ENCODE data around the gene ENO4. TPM values are rescaled to one million over a fixed set of nuclear protein-coding genes. Genes with fewer than 3 reads are reported as not detected.
A peak's percentile ranks its signal among the peaks of the same experiment; 100 is the strongest.

ENO4 gene
- polyA plus RNA-seq, 3 donors from 2014 or later: not detected

DNA sequence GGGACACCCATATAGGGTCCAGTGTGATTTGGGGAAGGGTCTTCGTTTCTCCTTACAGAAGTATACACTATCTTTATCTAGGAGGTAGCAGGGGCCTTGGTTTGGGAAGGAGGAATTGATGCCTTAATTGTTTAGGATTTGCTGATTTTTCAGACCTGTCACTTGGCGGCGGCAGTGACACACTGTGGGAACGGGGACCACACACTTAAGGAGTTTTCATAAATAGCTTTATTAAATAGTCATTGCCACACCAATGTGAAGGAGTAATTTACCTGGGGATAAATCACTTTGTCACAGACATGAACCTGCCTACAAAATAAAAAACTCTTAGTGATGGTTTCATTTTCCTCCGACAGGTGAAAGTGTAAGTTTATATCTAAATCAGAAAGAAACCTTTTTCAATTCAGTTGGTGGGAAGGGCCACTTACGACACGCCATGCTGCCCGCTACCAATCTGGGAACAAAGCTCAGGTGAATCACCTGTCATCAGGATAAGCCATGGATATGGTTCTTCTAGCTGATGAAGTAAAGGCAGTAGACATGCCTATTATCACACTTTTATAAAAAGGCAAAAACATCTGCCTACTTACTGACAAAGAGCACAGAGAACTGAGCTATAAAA, 12.3 kb upstream of the ENO4 start:
- Mint-ChIP-seq H3K9me3 (no peaks in the 10 kb centered on the region), H3K4me1 (no peaks in the 10 kb centered on the region), H3K27me3 (ENCODE audit: low read depth in 3 of 3) (peaks cover 0 to 5% (median 0%) of the 10 kb centered on the region in 3 donors), H3K36me3 (no peaks in the 10 kb centered on the region), H3K27ac (no peak overlapping the region), H3K4me3 (no peak overlapping the region)
- DNase-seq: no peak

DNA sequence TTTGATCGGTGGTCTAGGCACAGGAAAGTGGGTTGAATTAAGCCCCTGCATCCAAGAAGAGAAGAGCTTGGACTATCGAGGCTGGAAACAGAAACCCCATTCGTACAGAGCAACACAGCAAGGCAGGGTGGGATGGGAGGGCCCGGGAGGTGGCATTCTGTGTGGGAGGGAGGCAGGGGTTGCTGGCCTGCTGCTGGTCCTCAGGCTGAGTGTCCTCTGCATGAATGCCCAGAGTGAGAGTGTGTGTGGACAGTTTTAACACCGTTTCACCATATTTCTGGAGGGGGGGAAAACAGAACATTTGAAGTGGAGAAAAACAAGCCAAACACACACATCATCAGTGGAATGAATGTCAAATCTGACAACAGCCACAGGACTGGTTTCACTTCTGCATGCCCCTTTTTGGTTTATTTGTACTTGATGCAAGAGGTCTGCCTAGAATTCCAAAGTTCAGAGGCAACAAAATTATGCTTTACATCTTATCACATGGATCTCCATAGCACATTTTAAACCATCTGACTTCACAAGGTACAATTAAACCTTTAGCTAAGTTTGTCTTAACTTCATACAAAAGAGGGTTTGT, 11.1 kb upstream of the ENO4 start:
- H3K4me1 Mint-ChIP-seq: no peaks in the 10 kb centered on the region
- no peak overlapping the region for H3K4me3 Mint-ChIP-seq

DNA sequence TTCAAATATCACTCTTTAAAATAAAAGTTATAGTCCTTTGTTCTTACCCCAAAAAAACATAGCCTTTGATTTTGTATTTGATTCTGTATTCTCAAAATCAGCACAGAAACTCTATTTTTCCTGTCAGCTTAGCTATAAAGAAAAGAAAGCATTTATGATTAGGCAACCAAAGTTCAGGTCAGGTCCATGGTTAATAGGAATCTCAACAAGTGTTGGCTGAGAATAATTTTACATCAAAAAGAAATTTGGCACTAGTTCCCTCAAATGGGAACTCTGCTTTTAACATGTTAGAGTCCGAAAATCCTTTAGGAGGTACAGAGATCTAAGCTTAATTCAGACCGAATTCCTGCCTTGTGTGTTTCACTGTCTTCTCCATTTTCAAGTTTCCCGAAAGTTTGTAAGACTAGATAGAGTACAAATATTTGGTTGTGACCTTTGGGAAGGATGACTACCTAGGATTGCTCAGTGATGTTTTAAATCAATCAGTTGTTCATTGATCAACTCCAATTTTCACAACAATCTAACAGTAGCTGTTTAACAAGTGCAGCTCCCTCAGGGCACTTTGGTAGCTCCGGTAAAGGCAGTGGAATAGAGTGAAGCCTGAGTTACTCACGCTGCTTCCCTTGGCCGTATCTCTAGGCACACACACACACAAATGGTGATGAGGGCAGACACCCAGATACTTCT, 8.8 kb upstream of the ENO4 start:
- H3K4me1 Mint-ChIP-seq: no peaks in the 10 kb centered on the region
- no peak overlapping the region for H3K27ac Mint-ChIP-seq
- H3K36me3 Mint-ChIP-seq: no peaks in the 10 kb centered on the region
- peaks cover 0 to 5% (median 0%) of the 10 kb centered on the region in 3 donors for H3K27me3 Mint-ChIP-seq (ENCODE audit: low read depth in 3 of 3)
- no peak for DNase-seq
- H3K9me3 Mint-ChIP-seq: peaks cover 0 to 4% (median 0%) of the 10 kb centered on the region in 6 donors
- H3K4me3 Mint-ChIP-seq: no peak overlapping the region

More for the DNA sequence above, 11.1 kb upstream of the ENO4 start:
- Mint-ChIP-seq H3K9me3 (no peaks in the 10 kb centered on the region), H3K36me3 (no peaks in the 10 kb centered on the region), H3K27me3 (ENCODE audit: low read depth in 3 of 3) (peaks cover 0 to 5% (median 0%) of the 10 kb centered on the region in 3 donors), H3K27ac (no peak overlapping the region)
- no peak for DNase-seq

DNA sequence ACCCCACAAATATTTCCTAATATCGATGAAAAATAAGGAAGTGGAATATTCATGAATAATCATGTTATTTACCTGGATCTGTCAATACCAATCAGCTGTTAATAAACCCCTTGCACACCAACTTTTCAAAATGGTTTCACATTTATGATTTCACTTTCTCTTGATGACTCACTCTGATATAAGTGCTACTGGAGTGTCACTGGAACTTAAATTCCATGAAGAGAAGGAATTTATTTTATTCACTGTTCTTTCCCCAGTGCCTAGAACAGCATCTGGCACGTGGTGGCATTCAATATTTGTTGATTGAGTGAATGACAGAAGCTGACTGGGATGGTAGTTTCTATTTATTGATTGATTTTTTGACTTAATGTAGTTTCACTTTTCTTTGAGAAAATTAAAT, 3.5 kb upstream of the ENO4 start:
- Mint-ChIP-seq H3K27me3 (ENCODE audit: low read depth in 3 of 3) (peaks cover 6 to 30% (median 18%) of the 10 kb centered on the region in 3 donors), H3K4me1 (no peaks in the 10 kb centered on the region)

DNA sequence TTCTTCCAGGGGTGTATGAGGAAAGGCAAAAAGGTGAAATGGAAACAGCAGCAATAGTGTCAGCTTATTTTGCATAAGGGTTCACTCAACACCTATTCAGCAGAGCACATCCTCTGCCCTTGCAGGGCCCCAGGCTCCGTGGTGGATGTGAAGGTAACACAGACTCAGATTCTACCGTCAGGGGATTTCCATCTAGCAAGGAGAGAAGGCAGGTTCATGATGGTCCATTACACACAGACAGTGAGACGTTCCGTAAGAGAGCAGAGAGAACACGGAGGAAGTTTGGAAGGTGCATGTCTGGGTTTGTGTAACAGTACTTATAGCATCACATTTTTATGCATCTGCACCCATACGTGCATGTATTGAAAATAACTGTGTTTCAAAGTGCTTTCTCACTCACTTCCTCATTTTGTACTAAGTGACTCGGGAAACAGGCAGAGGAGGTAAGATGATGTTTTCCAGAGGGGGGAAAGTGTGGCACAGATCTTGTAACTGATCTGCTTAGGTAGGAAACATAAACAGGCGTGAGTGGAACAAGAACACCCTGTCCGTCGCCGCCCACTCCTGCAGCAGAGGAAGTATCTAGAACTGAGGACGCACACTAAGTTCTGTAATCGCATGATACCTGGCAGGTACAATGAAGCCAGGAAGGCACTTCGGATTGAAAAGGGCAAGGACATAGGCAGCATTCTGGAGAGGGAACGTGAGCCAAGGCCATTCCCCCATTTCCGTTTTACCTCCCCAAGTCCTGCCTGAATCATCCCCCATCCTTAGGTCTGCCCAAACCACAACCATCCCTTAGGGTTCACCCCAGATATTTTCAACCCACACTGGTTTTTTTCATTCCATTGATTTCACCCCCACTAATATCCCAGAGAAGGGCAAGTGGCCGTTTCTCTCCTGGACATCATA, 1.0 kb upstream of the ENO4 start:
- peak overlapping the region in 1 of 5 donors; percentile 16 for H3K4me3 Mint-ChIP-seq
- H3K36me3 Mint-ChIP-seq: peaks cover 0 to 6% (median 0%) of the 10 kb centered on the region in 3 donors
- H3K9me3 Mint-ChIP-seq: peaks cover 0 to 17% (median 3%) of the 10 kb centered on the region in 6 donors
- no peak overlapping the region for H3K27ac Mint-ChIP-seq
- no peaks in the 10 kb centered on the region for H3K4me1 Mint-ChIP-seq
- peaks cover 11 to 31% (median 24%) of the 10 kb centered on the region in 3 donors for H3K27me3 Mint-ChIP-seq (ENCODE audit: low read depth in 3 of 3)
- no peak for DNase-seq

More for the DNA sequence above, 3.5 kb upstream of the ENO4 start:
- Mint-ChIP-seq H3K36me3 (peaks cover 0 to 6% (median 0%) of the 10 kb centered on the region in 3 donors), H3K9me3 (peaks cover 0 to 17% (median 2%) of the 10 kb centered on the region in 6 donors), H3K27ac (no peak overlapping the region), H3K4me3 (no peak overlapping the region)
- DNase-seq: no peak

DNA sequence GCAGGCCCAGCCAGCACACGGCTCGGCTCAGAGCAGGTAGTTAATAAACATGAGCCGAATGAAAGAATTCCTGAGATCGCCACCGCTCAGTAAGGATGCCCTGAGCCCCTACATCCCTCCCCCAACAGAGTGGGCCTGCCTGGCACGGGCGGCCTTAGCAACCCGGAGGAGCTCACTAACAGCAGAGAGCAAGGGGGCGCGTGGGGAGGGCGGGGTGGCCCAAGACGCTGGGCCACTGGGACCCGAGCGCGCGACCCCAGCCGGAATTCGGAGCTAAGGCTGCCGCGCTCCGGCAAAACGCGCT, 403 bp upstream of the ENO4 start:
- peaks cover 11 to 31% (median 24%) of the 10 kb centered on the region in 3 donors for H3K27me3 Mint-ChIP-seq (ENCODE audit: low read depth in 3 of 3)
- H3K27ac Mint-ChIP-seq: no peak overlapping the region
- H3K4me3 Mint-ChIP-seq: no peak overlapping the region
- DNase-seq: no peak
- peaks cover 0 to 17% (median 4%) of the 10 kb centered on the region in 6 donors for H3K9me3 Mint-ChIP-seq
- no peaks in the 10 kb centered on the region for H3K4me1 Mint-ChIP-seq
- H3K36me3 Mint-ChIP-seq: peaks cover 0 to 6% (median 0%) of the 10 kb centered on the region in 3 donors

DNA sequence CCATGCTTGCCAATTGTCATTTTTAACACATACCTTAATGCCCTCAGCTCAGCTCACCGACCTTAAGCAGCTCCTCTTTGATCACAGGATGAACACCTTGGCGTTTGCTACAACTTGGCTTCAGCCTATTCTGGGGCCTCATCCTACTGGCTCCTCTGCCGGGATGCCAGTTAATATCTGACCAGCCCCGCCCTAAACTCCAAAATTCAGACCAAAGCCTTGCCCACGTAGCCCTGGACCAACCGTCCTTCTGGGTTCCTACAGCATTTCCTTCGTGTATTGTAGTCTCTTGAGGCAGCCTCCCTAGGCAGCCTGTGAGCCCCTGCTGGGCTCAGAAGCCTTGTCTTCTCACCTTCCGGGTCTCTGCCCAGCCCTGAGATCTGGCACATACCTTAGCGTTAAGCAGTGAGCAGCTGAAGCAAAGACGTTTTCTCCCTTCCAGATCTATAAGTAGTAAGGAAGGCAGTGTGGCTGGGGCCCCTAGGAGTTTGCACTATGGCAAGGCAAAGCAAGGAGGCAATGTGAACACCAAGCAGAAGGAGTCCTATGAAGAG, 836 bp downstream of the ENO4 start:
- H3K9me3 Mint-ChIP-seq: peaks cover 0 to 17% (median 2%) of the 10 kb centered on the region in 6 donors
- no peaks in the 10 kb centered on the region for H3K4me1 Mint-ChIP-seq
- peaks cover 11 to 34% (median 24%) of the 10 kb centered on the region in 3 donors for H3K27me3 Mint-ChIP-seq (ENCODE audit: low read depth in 3 of 3)
- H3K36me3 Mint-ChIP-seq: peaks cover 0 to 6% (median 0%) of the 10 kb centered on the region in 3 donors
- no peak for DNase-seq
- H3K4me3 Mint-ChIP-seq: no peak overlapping the region
- no peak overlapping the region for H3K27ac Mint-ChIP-seq

DNA sequence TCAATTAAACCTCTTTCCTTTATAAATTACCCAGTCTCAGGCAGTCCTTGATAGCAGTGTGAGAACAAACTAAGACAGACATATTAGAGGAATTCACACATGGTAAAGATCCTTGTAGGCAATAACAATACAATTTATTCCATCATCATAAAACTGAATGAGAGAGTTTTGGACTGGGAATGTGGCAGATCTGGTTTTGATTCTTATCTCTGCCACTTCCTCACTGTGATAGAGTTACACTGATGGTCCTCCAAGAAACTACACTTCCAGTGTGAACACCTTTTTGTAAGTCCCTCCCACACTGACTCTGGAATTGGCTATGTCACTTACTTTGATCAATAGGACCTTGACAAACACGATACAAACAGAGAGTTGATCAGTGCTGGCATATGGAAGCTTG, 2.9 kb downstream of the ENO4 start:
- no peak overlapping the region for H3K27ac Mint-ChIP-seq
- H3K27me3 Mint-ChIP-seq (ENCODE audit: low read depth in 3 of 3): peaks cover 12 to 28% (median 20%) of the 10 kb centered on the region in 3 donors
- peaks cover 0 to 13% (median 2%) of the 10 kb centered on the region in 6 donors for H3K9me3 Mint-ChIP-seq
- H3K4me1 Mint-ChIP-seq: no peaks in the 10 kb centered on the region
- no peak overlapping the region for H3K4me3 Mint-ChIP-seq
- DNase-seq: no peak
- H3K36me3 Mint-ChIP-seq: peaks cover 0 to 2% (median 0%) of the 10 kb centered on the region in 3 donors

DNA sequence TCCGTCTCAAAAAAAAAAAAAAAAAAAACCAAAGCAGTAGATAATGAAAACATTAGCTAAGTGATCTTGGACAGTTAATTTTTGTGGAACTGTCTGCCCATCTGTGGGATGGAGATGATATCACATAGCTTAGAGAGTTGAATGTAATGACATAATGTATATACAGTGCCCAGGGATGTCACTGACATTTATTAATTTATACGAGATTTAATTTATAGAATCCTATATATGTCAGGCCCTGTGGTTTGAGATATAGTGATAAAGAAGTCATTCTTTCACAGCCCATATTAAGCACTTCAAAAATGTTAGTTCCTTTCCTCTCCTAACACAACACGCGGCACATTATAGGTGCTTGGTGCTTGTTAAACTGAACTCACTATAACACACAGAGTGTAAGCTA, 4.0 kb downstream of the ENO4 start:
- H3K36me3 Mint-ChIP-seq: no peaks in the 10 kb centered on the region
- no peak for DNase-seq
- H3K27ac Mint-ChIP-seq: no peak overlapping the region
- peaks cover 0 to 10% (median 5%) of the 10 kb centered on the region in 6 donors for H3K9me3 Mint-ChIP-seq
- H3K4me3 Mint-ChIP-seq: no peak overlapping the region
- H3K4me1 Mint-ChIP-seq: no peaks in the 10 kb centered on the region
- peaks cover 9 to 18% (median 13%) of the 10 kb centered on the region in 3 donors for H3K27me3 Mint-ChIP-seq (ENCODE audit: low read depth in 3 of 3)

DNA sequence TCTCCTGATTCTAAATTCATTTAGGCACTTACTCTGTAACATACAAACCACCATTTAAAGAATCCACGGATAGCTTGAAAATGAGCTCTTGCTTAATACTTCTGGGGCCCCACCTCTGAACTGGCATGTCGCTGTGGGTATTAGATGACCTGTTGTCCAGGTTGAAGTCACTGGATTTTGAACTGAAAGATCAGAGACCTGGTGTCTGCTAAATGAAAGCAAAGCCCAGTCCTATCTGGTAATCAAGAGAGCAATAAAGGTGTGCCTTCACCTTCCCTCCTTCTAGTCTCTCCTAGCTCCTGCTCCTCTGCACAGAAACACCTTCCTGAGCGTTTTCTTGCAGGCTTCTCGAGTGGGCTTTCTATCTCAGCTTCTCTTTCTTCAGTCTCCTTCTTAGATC, 4.4 kb downstream of the ENO4 start:
- Mint-ChIP-seq H3K36me3 (no peaks in the 10 kb centered on the region), H3K9me3 (peaks cover 0 to 11% (median 5%) of the 10 kb centered on the region in 6 donors), H3K27ac (no peak overlapping the region), H3K4me3 (no peak overlapping the region), H3K4me1 (no peaks in the 10 kb centered on the region), H3K27me3 (ENCODE audit: low read depth in 3 of 3) (peaks cover 8 to 14% (median 13%) of the 10 kb centered on the region in 3 donors)
- no peak for DNase-seq

DNA sequence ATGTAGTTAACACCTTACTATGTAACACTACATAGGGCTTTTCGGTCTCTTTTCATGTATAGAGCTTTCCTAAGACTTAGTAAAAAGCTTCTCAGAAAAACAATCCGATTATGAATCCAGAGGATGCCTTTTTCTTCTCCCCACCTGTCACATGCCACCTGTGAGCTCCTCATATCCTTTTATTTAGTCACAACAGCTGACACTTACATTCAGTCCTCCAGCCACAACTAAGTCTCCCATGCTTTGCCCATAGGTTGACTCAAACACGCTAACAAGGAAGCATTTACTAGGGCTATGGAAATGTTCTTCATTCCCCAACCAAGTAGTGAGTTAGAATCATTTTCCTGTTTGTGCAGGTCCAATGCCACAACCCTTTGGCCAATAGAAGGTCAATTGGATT, 7.9 kb downstream of the ENO4 start:
- Mint-ChIP-seq H3K4me1 (no peaks in the 10 kb centered on the region), H3K27me3 (ENCODE audit: low read depth in 3 of 3) (peaks cover 0 to 3% (median 3%) of the 10 kb centered on the region in 3 donors), H3K4me3 (no peak overlapping the region), H3K9me3 (peaks cover 0 to 9% (median 2%) of the 10 kb centered on the region in 6 donors), H3K36me3 (no peaks in the 10 kb centered on the region), H3K27ac (no peak overlapping the region)
- no peak for DNase-seq

DNA sequence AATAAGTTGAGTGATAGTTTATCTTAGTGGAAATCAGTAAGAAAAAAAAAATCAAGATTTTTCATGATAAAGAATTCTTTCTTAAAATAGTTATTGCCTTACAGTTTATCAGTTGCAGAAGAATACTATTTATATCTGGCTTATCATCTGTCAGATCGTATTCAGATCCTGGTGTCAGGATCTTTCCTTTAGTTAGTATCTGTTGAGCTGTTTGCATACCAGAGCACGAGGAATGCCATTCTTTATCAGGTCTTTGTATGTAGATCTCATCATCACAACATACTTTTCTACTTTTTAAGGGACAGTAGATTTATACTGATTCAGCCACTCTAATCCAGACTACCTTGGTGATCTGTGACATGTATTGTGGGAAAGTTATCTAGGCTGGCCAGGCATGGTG, 12.5 kb downstream of the ENO4 start:
- Mint-ChIP-seq H3K36me3 (no peaks in the 10 kb centered on the region), H3K4me1 (no peaks in the 10 kb centered on the region), H3K27ac (no peak overlapping the region), H3K4me3 (no peak overlapping the region), H3K9me3 (peaks cover 0 to 7% (median 2%) of the 10 kb centered on the region in 6 donors), H3K27me3 (ENCODE audit: low read depth in 3 of 3) (no peaks in the 10 kb centered on the region)
- no peak for DNase-seq

DNA sequence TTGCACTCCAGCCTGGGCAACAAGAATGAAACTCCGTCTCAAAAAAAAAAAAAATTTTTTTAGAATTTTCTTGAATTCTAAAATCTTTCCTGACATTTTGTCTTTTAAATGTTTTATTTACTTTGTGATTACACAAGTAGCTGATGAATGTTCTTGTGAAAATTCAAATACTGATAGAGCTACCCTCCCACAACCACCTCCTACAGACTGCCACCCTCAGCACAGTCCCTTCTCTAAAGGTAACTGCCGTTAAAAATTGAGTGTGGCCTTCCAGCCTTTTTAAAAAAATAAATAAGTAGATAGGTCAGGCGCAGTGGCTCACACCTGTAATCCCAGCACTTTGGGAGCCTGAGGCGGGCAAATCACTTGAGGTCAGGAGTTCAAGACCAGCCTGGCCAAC, 15.1 kb downstream of the ENO4 start:
- DNase-seq: no peak
- no peaks in the 10 kb centered on the region for H3K36me3 Mint-ChIP-seq
- no peaks in the 10 kb centered on the region for H3K27me3 Mint-ChIP-seq (ENCODE audit: low read depth in 3 of 3)
- no peak overlapping the region for H3K27ac Mint-ChIP-seq
- peaks cover 0 to 2% (median 0%) of the 10 kb centered on the region in 6 donors for H3K9me3 Mint-ChIP-seq
- H3K4me3 Mint-ChIP-seq: no peak overlapping the region
- H3K4me1 Mint-ChIP-seq: no peaks in the 10 kb centered on the region

All from immature natural killer cell (primary cell).